ENCODE measurements around the gene SMPD3.

GRCh38 chr16:68444056-68444657 is 4.2 kb downstream of the SMPD3 start:
- no peak for TF ChIP-seq CTCF (IDR thresholded peaks at IDR 0.05; ENCODE audit: insufficient read depth, low read length)
- TF ChIP-seq POLR2AphosphoS5 (IDR thresholded peaks at IDR 0.05; ENCODE audit: low read depth) = no peak

Measured in HL-60 (cell line).